ENCODE results near the gene ZNF710.

DNA sequence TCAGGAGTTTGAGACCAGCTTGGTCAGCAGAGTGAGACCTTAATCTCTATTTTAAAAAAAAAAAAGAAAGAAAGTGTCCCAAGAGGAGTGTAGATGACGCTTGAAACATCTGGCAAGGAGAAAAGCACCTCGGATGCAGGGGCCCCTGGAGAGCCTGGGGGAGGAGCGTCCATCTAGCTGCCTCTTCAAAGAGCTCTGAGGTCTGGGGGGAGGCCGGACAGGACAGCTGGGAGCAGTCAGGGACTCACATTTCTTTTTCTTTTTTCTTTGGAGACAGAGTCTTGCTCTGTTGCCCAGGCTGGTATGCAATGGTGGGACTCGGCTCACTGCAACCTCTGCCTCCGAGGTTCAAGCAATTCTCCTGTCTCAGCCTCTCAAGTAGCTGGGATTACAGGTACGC, 104.4 kb downstream of the ZNF710 start:
- TF ChIP-seq, protein P1, sequence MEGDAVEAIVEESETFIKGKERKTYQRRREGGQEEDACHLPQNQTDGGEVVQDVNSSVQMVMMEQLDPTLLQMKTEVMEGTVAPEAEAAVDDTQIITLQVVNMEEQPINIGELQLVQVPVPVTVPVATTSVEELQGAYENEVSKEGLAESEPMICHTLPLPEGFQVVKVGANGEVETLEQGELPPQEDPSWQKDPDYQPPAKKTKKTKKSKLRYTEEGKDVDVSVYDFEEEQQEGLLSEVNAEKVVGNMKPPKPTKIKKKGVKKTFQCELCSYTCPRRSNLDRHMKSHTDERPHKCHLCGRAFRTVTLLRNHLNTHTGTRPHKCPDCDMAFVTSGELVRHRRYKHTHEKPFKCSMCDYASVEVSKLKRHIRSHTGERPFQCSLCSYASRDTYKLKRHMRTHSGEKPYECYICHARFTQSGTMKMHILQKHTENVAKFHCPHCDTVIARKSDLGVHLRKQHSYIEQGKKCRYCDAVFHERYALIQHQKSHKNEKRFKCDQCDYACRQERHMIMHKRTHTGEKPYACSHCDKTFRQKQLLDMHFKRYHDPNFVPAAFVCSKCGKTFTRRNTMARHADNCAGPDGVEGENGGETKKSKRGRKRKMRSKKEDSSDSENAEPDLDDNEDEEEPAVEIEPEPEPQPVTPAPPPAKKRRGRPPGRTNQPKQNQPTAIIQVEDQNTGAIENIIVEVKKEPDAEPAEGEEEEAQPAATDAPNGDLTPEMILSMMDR (conservative IDR thresholded peaks at IDR 0.05; ENCODE audit: low read length) = no peak
- TF ChIP-seq EZH2phosphoT487 (IDR thresholded peaks at IDR 0.05; ENCODE audit: borderline replicate concordance, low read depth, low read length) = no peak

Data from OCI-LY7 (cell line).